GM18505 (cell line): ENCODE measurements around the gene HDHD5.
"Not testable (repeated sequence)": the region's sequence is repeated elsewhere in the genome, so short reads cannot be mapped to it uniquely, and the experiment has no call there.

Experiments used
- ATAC-seq: cut with Tn5 transposase; IDR thresholded peaks from one replicate; pipeline ENCODE4 v1.9.1; 2021; ENCODE audit not compliant: unreplicated experiment
- POLR2A ChIP-seq: IDR thresholded peaks from 4 replicates; pipeline ENCODE4 v1.6.1; 2011; ENCODE audit warnings: borderline replicate concordance; ENCODE audit not compliant: insufficient read depth, insufficient read length; ENCODE audit errors: extremely low read depth

Gene HDHD5

GRCh38 chr22:17171153-17172028, 12.3 kb upstream of the HDHD5 start:
- peak; percentile 67 for TF ChIP-seq POLR2A
- peak; percentile 90 for ATAC-seq

GRCh38 chr22:17167486-17167885, 8.4 kb upstream of the HDHD5 start:
- ATAC-seq = no peak
- TF ChIP-seq POLR2A = no peak

GRCh38 chr22:17164392-17165024, 5.4 kb upstream of the HDHD5 start:
- TF ChIP-seq POLR2A = no peak
- no peak for ATAC-seq

- TF ChIP-seq POLR2A = no peak
- ATAC-seq = no peak
These were observed 3.7 kb upstream of the HDHD5 start for GRCh38 chr22:17162731-17163130.

GRCh38 chr22:17161991-17162390, 2.9 kb upstream of the HDHD5 start:
- no peak for TF ChIP-seq POLR2A
- no peak for ATAC-seq

GRCh38 chr22:17159504-17159951, 451 bp upstream of the HDHD5 start:
- ATAC-seq = peak; percentile 25
- TF ChIP-seq POLR2A = no peak

- ATAC-seq = no peak
- no peak for TF ChIP-seq POLR2A
These were observed 905 bp downstream of the HDHD5 start for GRCh38 chr22:17158176-17158567.

- no peak for ATAC-seq
- TF ChIP-seq POLR2A = no peak
These were observed 1.4 kb downstream of the HDHD5 start for GRCh38 chr22:17157714-17158113.

- ATAC-seq = no peak
- no peak for TF ChIP-seq POLR2A
These were observed 3.1 kb downstream of the HDHD5 start for GRCh38 chr22:17155941-17156340.

- no peak for ATAC-seq
- TF ChIP-seq POLR2A = no peak
These were observed 6.1 kb downstream of the HDHD5 start for GRCh38 chr22:17152971-17153370.

- ATAC-seq = no peak
- no peak for TF ChIP-seq POLR2A
These were observed 6.7 kb downstream of the HDHD5 start for GRCh38 chr22:17152340-17152739.

- no peak for TF ChIP-seq POLR2A
- no peak for ATAC-seq
These were observed 9.8 kb downstream of the HDHD5 start for GRCh38 chr22:17149076-17149815.

GRCh38 chr22:17147458-17147857, 11.6 kb downstream of the HDHD5 start:
- not testable (repeated sequence) for ATAC-seq
